Ascending aorta (tissue), 2 donors: ENCODE data around the gene MYL4. TPM values are rescaled to one million over a fixed set of nuclear protein-coding genes. Genes with fewer than 3 reads are reported as not detected.

Experiments
- DNase-seq, 2 donors: peaks; one replicate each; pipeline ENCODE4 v3.0.0-alpha.2; 2019; ENCODE audit warnings: low spot score in 2 of 2
- H3K27ac ChIP-seq, 2 donors: fragments of 200-600 bp; sonication (generic); one replicate each; pipeline ENCODE4 v1.5.1; 2016 to 2017; ENCODE audit warnings: mild to moderate bottlenecking in 1 of 2
- H3K27me3 ChIP-seq: fragments of 200-600 bp; sonication (generic); one replicate; pipeline ENCODE4 v1.5.1; 2017
- H3K36me3 ChIP-seq, 2 donors: fragments of 200-600 bp; sonication (generic); one replicate each; pipeline ENCODE4 v1.5.1; 2016
- H3K4me1 ChIP-seq, 2 donors: fragments of 200-600 bp; sonication (generic); one replicate each; pipeline ENCODE4 v1.5.1; 2016 to 2017; ENCODE audit warnings: mild to moderate bottlenecking in 1 of 2
- H3K4me3 ChIP-seq, 2 donors: fragments of 200-600 bp; sonication (generic); one replicate each; pipeline ENCODE4 v1.5.1; 2016 to 2017; ENCODE audit warnings: mild to moderate bottlenecking in 1 of 2
- H3K9me3 ChIP-seq, 2 donors: fragments of 200-600 bp; sonication (generic); one replicate each; pipeline ENCODE4 v1.5.1; 2016
- CTCF ChIP-seq, 3 experiments: fragments of 200-600 bp in 2 of 3; fragments of 450-650 bp in 1 of 3; sonication (generic) in 2 of 3; IDR thresholded peaks; one replicate each; pipeline ENCODE4 v1.5.1; 2016 to 2019; ENCODE audit warnings: antibody characterized with exemption in 3 of 3, mild to moderate bottlenecking in 1 of 3, moderate library complexity in 1 of 3
- intact Hi-C: fragments of 100-400 bp; cut with DNase I; formaldehyde crosslinking; loops from one replicate; pipeline ENCODE4 v1.15.1; 2023
- total RNA-seq: library from RNA; depleted of rRNA; stranded (reverse); fragments of >200 nt; gene quantifications from one replicate; pipeline ENCODE4 v1.1.0, GENCODE V29; 2016

MYL4 gene
- total RNA-seq, 1 donor from 2014 or later, result not detected

GRCh38 chr17:47253541-47254402 is 44.6 kb downstream of the MYL4 start, which contains the start of gene ITGB3:
Gene ITGB3 (plus strand): TSS chr17:47253827. CDS start chr17:47253862, 35 bp downstream.
- peak; percentile 41 to 49 (median 45) for TF ChIP-seq CTCF (IDR thresholded peaks at IDR 0.05)
- Histone ChIP-seq H3K4me3 (peak within 1 kb of the TSS; percentile 79 to 90), H3K9me3 (no peaks in the 10 kb centered on the region), H3K27ac (peak within 1 kb of the TSS; percentile 92 to 95), H3K4me1 (peaks cover 10 to 38% of the 10 kb centered on the region in 2 donors), H3K27me3 (no peaks in the 10 kb centered on the region), H3K36me3 (no peaks in the 10 kb centered on the region)
- intact Hi-C loops, result loop anchor here (1.0 to 2.0 kb wide), 3 partner anchors 15 to 26 kb away; no protein-coding TSS in a partner anchor
- peak in 1 of 2 donors; percentile 90 for DNase-seq

GRCh38 chr17:47254403-47254943 is 45.3 kb downstream of the MYL4 start:
- TF ChIP-seq CTCF (IDR thresholded peaks at IDR 0.05), result no peak
- Histone ChIP-seq H3K4me1 (peaks cover 10 to 38% of the 10 kb centered on the region in 2 donors), H3K9me3 (no peaks in the 10 kb centered on the region), H3K4me3 (peak overlapping the region; percentile 79 to 90), H3K27ac (peak overlapping the region; percentile 92 to 95), H3K27me3 (no peaks in the 10 kb centered on the region), H3K36me3 (no peaks in the 10 kb centered on the region)
- DNase-seq, result peak in 1 of 2 donors; percentile 62
- intact Hi-C loops, result loop anchor here (1.0 to 2.0 kb wide), 2 partner anchors 20 to 25 kb away; no protein-coding TSS in a partner anchor

- DNase-seq, result no peak
- no peak for TF ChIP-seq CTCF (IDR thresholded peaks at IDR 0.05)
- peak overlapping the region; percentile 55 to 58 for H3K27ac ChIP-seq
- no peaks in the 10 kb centered on the region for H3K9me3 ChIP-seq
- H3K36me3 ChIP-seq, result no peaks in the 10 kb centered on the region
- H3K4me1 ChIP-seq, result peaks cover 10 to 33% of the 10 kb centered on the region in 2 donors
- no peaks in the 10 kb centered on the region for H3K27me3 ChIP-seq
- peak overlapping the region in 1 of 2 donors; percentile 90 for H3K4me3 ChIP-seq
- intact Hi-C loops, result no loop called here
Observed at GRCh38 chr17:47257651-47258339, 48.6 kb downstream of the MYL4 start.

GRCh38 chr17:47262586-47262985 is 53.4 kb downstream of the MYL4 start:
- Histone ChIP-seq H3K4me1 (peaks cover 7 to 18% of the 10 kb centered on the region in 2 donors), H3K27ac (peak overlapping the region; percentile 11 to 18), H3K27me3 (no peaks in the 10 kb centered on the region), H3K4me3 (no peak overlapping the region), H3K9me3 (no peaks in the 10 kb centered on the region), H3K36me3 (no peaks in the 10 kb centered on the region)
- intact Hi-C loops, result no loop called here
- TF ChIP-seq CTCF (IDR thresholded peaks at IDR 0.05), result no peak
- DNase-seq, result no peak

GRCh38 chr17:47264166-47264565 is 55.0 kb downstream of the MYL4 start:
- intact Hi-C loops, result no loop called here
- H3K27ac ChIP-seq, result peak overlapping the region; percentile 21 to 96
- no peak for DNase-seq
- no peaks in the 10 kb centered on the region for H3K9me3 ChIP-seq
- H3K4me3 ChIP-seq, result no peak overlapping the region
- no peaks in the 10 kb centered on the region for H3K27me3 ChIP-seq
- peaks cover 10 to 26% of the 10 kb centered on the region in 2 donors for H3K4me1 ChIP-seq
- H3K36me3 ChIP-seq, result no peaks in the 10 kb centered on the region
- TF ChIP-seq CTCF (IDR thresholded peaks at IDR 0.05), result no peak
